Trophoblast cell (in vitro differentiated cells and primary cell): ENCODE results near the gene ITPKB.
A peak's percentile ranks its signal among the peaks of the same experiment; 100 is the strongest.

ENCODE experiments used
- DNase-seq, 2 donors: peaks; one replicate each; pipeline ENCODE4 v3.0.0-alpha.2; 2016
- H2AFZ ChIP-seq: 2 replicates; pipeline ENCODE4 v1.6.1; 2013; ENCODE audit warnings: low read length, moderate library complexity, mild to moderate bottlenecking; ENCODE audit not compliant: insufficient read depth, poor library complexity
- H2AK5ac ChIP-seq: 2 replicates; pipeline ENCODE4 v1.6.1; 2013; ENCODE audit warnings: mild to moderate bottlenecking, low read length
- H2BK120ac ChIP-seq: 2 replicates; pipeline ENCODE4 v1.6.1; 2013; ENCODE audit warnings: low read length, mild to moderate bottlenecking, moderate library complexity; ENCODE audit not compliant: insufficient read depth, poor library complexity
- H2BK12ac ChIP-seq: 2 replicates; pipeline ENCODE4 v1.6.1; 2013; ENCODE audit warnings: mild to moderate bottlenecking, low read length, moderate library complexity
- H2BK5ac ChIP-seq: 2 replicates; pipeline ENCODE4 v1.6.1; 2013; ENCODE audit warnings: low read length, low read depth, moderate library complexity, mild to moderate bottlenecking; ENCODE audit not compliant: poor library complexity
- H3K14ac ChIP-seq: 2 replicates; pipeline ENCODE4 v1.6.1; 2013; ENCODE audit warnings: mild to moderate bottlenecking, low read length
- H3K18ac ChIP-seq: 2 replicates; pipeline ENCODE4 v1.6.1; 2013; ENCODE audit warnings: mild to moderate bottlenecking, low read length
- H3K23ac ChIP-seq: 2 replicates; pipeline ENCODE4 v1.6.1; 2013; ENCODE audit warnings: low read length
- H3K27ac ChIP-seq: 2 replicates; pipeline ENCODE4 v1.5.1; 2013; ENCODE audit warnings: low read depth, mild to moderate bottlenecking, inconsistent platforms, low read length, moderate library complexity
- H3K27me3 ChIP-seq: 2 replicates; pipeline ENCODE4 v1.6.1; 2013; ENCODE audit warnings: inconsistent platforms, mild to moderate bottlenecking, low read length, moderate library complexity; ENCODE audit not compliant: insufficient read depth
- H3K36me3 ChIP-seq, 2 experiments: 1 replicate in 1 of 2; 2 replicates in 1 of 2; pipeline ENCODE4 v1.6.1; 2013; ENCODE audit warnings: low read length in 2 of 2, mild to moderate bottlenecking in 2 of 2, moderate library complexity in 1 of 2; ENCODE audit not compliant: insufficient read depth in 2 of 2, control insufficient read depth in 1 of 2
- H3K4ac ChIP-seq: 2 replicates; pipeline ENCODE4 v1.6.1; 2013; ENCODE audit warnings: low read depth, mild to moderate bottlenecking, low read length, moderate library complexity
- H3K4me1 ChIP-seq, 2 experiments: 1 replicate in 1 of 2; 2 replicates in 1 of 2; pipeline ENCODE4 v1.6.1; 2013; ENCODE audit warnings: low read length in 2 of 2, mild to moderate bottlenecking in 2 of 2, moderate library complexity in 1 of 2; ENCODE audit not compliant: insufficient read depth in 2 of 2, control insufficient read depth in 1 of 2
- H3K4me2 ChIP-seq: 2 replicates; pipeline ENCODE4 v1.6.1; 2013; ENCODE audit warnings: inconsistent platforms, mild to moderate bottlenecking, low read length, moderate library complexity
- H3K4me3 ChIP-seq: 2 replicates; pipeline ENCODE4 v1.5.1; 2013; ENCODE audit warnings: mild to moderate bottlenecking, low read depth, low read length, inconsistent platforms
- H3K79me1 ChIP-seq: one replicate; pipeline ENCODE4 v1.6.1; 2013; ENCODE audit warnings: low read length
- H3K79me2 ChIP-seq: 2 replicates; pipeline ENCODE4 v1.6.1; 2013; ENCODE audit warnings: low read length, mild to moderate bottlenecking; ENCODE audit not compliant: control insufficient read depth, insufficient read depth, poor library complexity
- H3K9ac ChIP-seq: 2 replicates; pipeline ENCODE4 v1.6.1; 2013; ENCODE audit warnings: mild to moderate bottlenecking, low read length
- H3K9me3 ChIP-seq: 2 replicates; pipeline ENCODE4 v1.6.1; 2013; ENCODE audit warnings: low read depth, mild to moderate bottlenecking, control low read depth, inconsistent platforms, low read length; ENCODE audit not compliant: insufficient read depth
- H4K12ac ChIP-seq: 2 replicates; pipeline ENCODE4 v1.6.1; 2013; ENCODE audit warnings: low read depth, mild to moderate bottlenecking, low read length, moderate library complexity
- H4K8ac ChIP-seq: 2 replicates; pipeline ENCODE4 v1.6.1; 2013; ENCODE audit warnings: low read depth, mild to moderate bottlenecking, low read length, moderate library complexity
- H4K91ac ChIP-seq: one replicate; pipeline ENCODE4 v1.6.1; 2013; ENCODE audit warnings: low read depth, mild to moderate bottlenecking, low read length, moderate library complexity
- WGBS: extraction: QIAGEN DNeasy Blood & Tissue Kit; methylation state at CpG from one replicate; pipeline ENCODE4 v1.1.7; 2013; ENCODE audit warnings: missing lambda C conversion rate; ENCODE audit not compliant: insufficient read length, insufficient coverage; ENCODE audit errors: extremely low coverage; 5-methylcytosine and 5-hydroxymethylcytosine counted together

Gene ITPKB

GRCh38 chr1:226779561-226779960 lies 40.5 kb upstream of the ITPKB start:
- no CpG with 5 or more reads among the region's 10 CpGs for WGBS
- H4K12ac ChIP-seq = no peak overlapping the region
- no peak overlapping the region for H3K14ac ChIP-seq
- no peak overlapping the region for H3K18ac ChIP-seq
- H2AK5ac ChIP-seq = no peak overlapping the region
- no peak overlapping the region for H4K91ac ChIP-seq
- H3K79me1 ChIP-seq = no peaks in the 10 kb centered on the region
- H3K4me2 ChIP-seq = no peak overlapping the region
- H2BK120ac ChIP-seq = no peak overlapping the region
- no peak overlapping the region for H4K8ac ChIP-seq
- DNase-seq = no peak
- H3K79me2 ChIP-seq = no peaks in the 10 kb centered on the region
- no peak overlapping the region for H3K27ac ChIP-seq
- H2BK12ac ChIP-seq = no peak overlapping the region
- H2AFZ ChIP-seq = no peak overlapping the region
- H3K23ac ChIP-seq = no peak overlapping the region
- H3K9me3 ChIP-seq = no peaks in the 10 kb centered on the region
- no peak overlapping the region for H3K4me3 ChIP-seq
- no peak overlapping the region for H2BK5ac ChIP-seq
- H3K27me3 ChIP-seq = no peaks in the 10 kb centered on the region
- no peaks in the 10 kb centered on the region for H3K4me1 ChIP-seq
- no peak overlapping the region for H3K4ac ChIP-seq
- H3K36me3 ChIP-seq = no peaks in the 10 kb centered on the region
- no peak overlapping the region for H3K9ac ChIP-seq

- H4K91ac ChIP-seq = no peak overlapping the region
- no peak overlapping the region for H3K4ac ChIP-seq
- no peak overlapping the region for H3K9ac ChIP-seq
- H2BK12ac ChIP-seq = no peak overlapping the region
- no peaks in the 10 kb centered on the region for H3K79me1 ChIP-seq
- no peak overlapping the region for H3K23ac ChIP-seq
- no peaks in the 10 kb centered on the region for H3K36me3 ChIP-seq
- WGBS = no CpG with 5 or more reads among the region's 5 CpGs
- H2BK120ac ChIP-seq = no peak overlapping the region
- H3K27me3 ChIP-seq = no peaks in the 10 kb centered on the region
- H3K27ac ChIP-seq = no peak overlapping the region
- H3K4me2 ChIP-seq = no peak overlapping the region
- DNase-seq = peak; percentile 29 to 46
- H4K12ac ChIP-seq = no peak overlapping the region
- no peak overlapping the region for H2AK5ac ChIP-seq
- H3K14ac ChIP-seq = no peak overlapping the region
- no peak overlapping the region for H4K8ac ChIP-seq
- no peak overlapping the region for H3K18ac ChIP-seq
- H3K4me1 ChIP-seq = no peaks in the 10 kb centered on the region
- H2BK5ac ChIP-seq = no peak overlapping the region
- no peaks in the 10 kb centered on the region for H3K79me2 ChIP-seq
- peaks cover 1% of the 10 kb centered on the region for H3K9me3 ChIP-seq
- H3K4me3 ChIP-seq = no peak overlapping the region
- no peak overlapping the region for H2AFZ ChIP-seq
These were observed 39.6 kb upstream of the ITPKB start for GRCh38 chr1:226778657-226779058.

- no peak for DNase-seq
- H2AK5ac ChIP-seq = no peak overlapping the region
- H3K4ac ChIP-seq = no peak overlapping the region
- no CpG with 5 or more reads among the region's 1 CpG for WGBS
- H3K4me3 ChIP-seq = no peak overlapping the region
- no peak overlapping the region for H4K12ac ChIP-seq
- no peak overlapping the region for H3K9ac ChIP-seq
- peaks cover 1% of the 10 kb centered on the region for H3K9me3 ChIP-seq
- no peaks in the 10 kb centered on the region for H3K79me1 ChIP-seq
- H4K91ac ChIP-seq = no peak overlapping the region
- no peak overlapping the region for H2BK12ac ChIP-seq
- H3K27ac ChIP-seq = no peak overlapping the region
- no peaks in the 10 kb centered on the region for H3K27me3 ChIP-seq
- H3K4me1 ChIP-seq = no peaks in the 10 kb centered on the region
- no peak overlapping the region for H3K4me2 ChIP-seq
- H3K14ac ChIP-seq = no peak overlapping the region
- H3K36me3 ChIP-seq = no peaks in the 10 kb centered on the region
- no peak overlapping the region for H3K23ac ChIP-seq
- no peak overlapping the region for H2BK120ac ChIP-seq
- H2BK5ac ChIP-seq = no peak overlapping the region
- no peak overlapping the region for H2AFZ ChIP-seq
- no peak overlapping the region for H3K18ac ChIP-seq
- no peak overlapping the region for H4K8ac ChIP-seq
- H3K79me2 ChIP-seq = no peaks in the 10 kb centered on the region
These were observed 37.9 kb upstream of the ITPKB start for GRCh38 chr1:226776975-226777374.

GRCh38 chr1:226776066-226776465 lies 37.0 kb upstream of the ITPKB start:
- H3K4me1 ChIP-seq = no peaks in the 10 kb centered on the region
- no peak overlapping the region for H3K4me3 ChIP-seq
- H3K18ac ChIP-seq = no peak overlapping the region
- H4K12ac ChIP-seq = no peak overlapping the region
- no peak overlapping the region for H2BK120ac ChIP-seq
- no peak overlapping the region for H3K4me2 ChIP-seq
- no peaks in the 10 kb centered on the region for H3K36me3 ChIP-seq
- H2AK5ac ChIP-seq = no peak overlapping the region
- H3K9me3 ChIP-seq = peaks cover 1% of the 10 kb centered on the region
- WGBS = no CpG with 5 or more reads among the region's 6 CpGs
- no peaks in the 10 kb centered on the region for H3K79me2 ChIP-seq
- no peak overlapping the region for H4K91ac ChIP-seq
- no peak overlapping the region for H2BK5ac ChIP-seq
- H3K23ac ChIP-seq = no peak overlapping the region
- H2BK12ac ChIP-seq = no peak overlapping the region
- no peak for DNase-seq
- H3K79me1 ChIP-seq = no peaks in the 10 kb centered on the region
- H3K14ac ChIP-seq = no peak overlapping the region
- H4K8ac ChIP-seq = no peak overlapping the region
- H3K27ac ChIP-seq = no peak overlapping the region
- H2AFZ ChIP-seq = no peak overlapping the region
- H3K4ac ChIP-seq = no peak overlapping the region
- H3K9ac ChIP-seq = no peak overlapping the region
- no peaks in the 10 kb centered on the region for H3K27me3 ChIP-seq
